ENCODE results near the gene FIZ1. TPM values are rescaled to one million over a fixed set of nuclear protein-coding genes. Genes with fewer than 3 reads are reported as not detected.
"Not testable (repeated sequence)": the region's sequence is repeated elsewhere in the genome, so short reads cannot be mapped to it uniquely, and the experiment has no call there.

Gene FIZ1
- total RNA-seq, 2 experiments from 2014 or later = 16.0 to 18.4 TPM

GRCh38 chr19:55593096-55593772 is 6.1 kb downstream of the FIZ1 start:
- no peak for ATAC-seq (ENCODE audit: low read depth)
- no peaks in the 10 kb centered on the region for H3K9me3 Mint-ChIP-seq
- peaks cover 3% of the 10 kb centered on the region for H3K4me1 Mint-ChIP-seq
- H3K36me3 Mint-ChIP-seq = peaks cover 29% of the 10 kb centered on the region
- no peak overlapping the region for H3K4me3 Mint-ChIP-seq
- no peak overlapping the region for H3K27ac Mint-ChIP-seq
- POLR2A ChIA-PET = interaction anchor here (1.4 kb wide), 1 partner anchor 31 kb away, joined by 3 read pairs; the partner anchor contains the start of gene ZNF784
- no peak for DNase-seq
- H3K27me3 Mint-ChIP-seq = no peaks in the 10 kb centered on the region

DNA sequence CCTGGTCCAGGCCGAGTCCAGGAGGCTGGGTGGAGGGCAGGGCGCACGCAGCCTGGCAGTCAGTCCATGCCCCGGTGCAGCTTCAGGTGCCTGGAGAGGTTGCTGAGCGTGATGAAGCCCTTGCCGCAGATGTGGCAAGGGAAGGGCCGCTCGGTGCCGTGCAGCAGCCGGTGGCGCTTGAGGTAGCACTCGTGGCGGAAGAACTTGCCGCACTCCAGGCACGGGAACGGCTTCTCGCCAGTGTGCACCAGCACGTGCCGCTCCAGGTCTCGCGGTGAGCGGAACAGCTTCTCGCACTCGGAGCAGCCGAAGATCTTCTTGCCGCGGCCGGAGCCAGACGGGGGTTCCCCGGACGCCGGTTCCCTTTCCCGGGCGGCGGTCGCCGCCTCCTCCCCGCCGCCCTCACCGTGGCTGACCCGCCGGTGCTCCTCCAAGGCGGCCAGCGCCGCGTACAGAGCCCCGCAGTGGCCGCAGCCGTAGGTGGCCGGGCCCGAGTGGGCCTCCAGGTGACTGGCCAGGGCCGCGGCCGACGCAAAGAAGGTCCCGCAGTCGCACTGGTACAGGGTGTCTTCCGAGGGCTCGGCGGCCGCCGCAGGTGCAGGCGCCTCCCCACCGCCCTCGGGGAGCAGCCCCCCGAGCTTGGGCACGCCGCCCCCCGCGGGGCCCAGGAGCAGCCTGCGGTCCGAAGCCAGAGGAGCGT is 6.8 kb downstream of the FIZ1 start:
- Mint-ChIP-seq H3K4me3 (no peak overlapping the region), H3K27me3 (no peaks in the 10 kb centered on the region), H3K4me1 (no peaks in the 10 kb centered on the region), H3K36me3 (peaks cover 25% of the 10 kb centered on the region), H3K9me3 (no peaks in the 10 kb centered on the region), H3K27ac (no peak overlapping the region)
- POLR2A ChIA-PET = interaction anchor here (1.4 kb wide), 1 partner anchor 32 kb away, joined by 3 read pairs; the partner anchor contains the start of gene ZNF784
- no peak for DNase-seq
- no peak for ATAC-seq (ENCODE audit: low read depth)

DNA sequence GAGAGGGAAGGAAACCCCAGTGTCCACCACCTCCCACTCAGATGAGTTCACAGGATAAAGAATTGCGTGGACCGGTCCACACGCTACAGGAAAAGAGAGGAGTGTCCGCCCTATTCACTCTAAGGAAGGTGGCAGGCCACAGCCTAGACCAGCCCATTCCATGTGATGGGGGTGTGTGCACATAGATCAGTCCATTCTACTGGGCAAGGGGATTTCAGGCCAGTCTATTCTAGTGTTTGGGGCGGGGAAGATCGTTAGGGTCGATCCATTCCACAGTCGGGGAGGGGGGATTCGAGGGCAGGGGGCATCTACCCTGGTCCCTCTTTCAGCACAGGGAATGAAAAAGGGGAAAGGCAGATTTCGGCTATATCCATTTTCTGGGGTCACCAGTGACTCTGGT is 7.8 kb downstream of the FIZ1 start:
- H3K9me3 Mint-ChIP-seq = no peaks in the 10 kb centered on the region
- peaks cover 8% of the 10 kb centered on the region for H3K27me3 Mint-ChIP-seq
- H3K4me1 Mint-ChIP-seq = peaks cover 5% of the 10 kb centered on the region
- DNase-seq = no peak
- no peak for ATAC-seq (ENCODE audit: low read depth)
- POLR2A ChIA-PET = no interaction called here
- H3K36me3 Mint-ChIP-seq = peaks cover 21% of the 10 kb centered on the region
- no peak overlapping the region for H3K4me3 Mint-ChIP-seq
- H3K27ac Mint-ChIP-seq = no peak overlapping the region

GRCh38 chr19:55590617-55591016 is 8.7 kb downstream of the FIZ1 start:
- Mint-ChIP-seq H3K4me1 (peaks cover 5% of the 10 kb centered on the region), H3K27ac (no peak overlapping the region), H3K27me3 (peaks cover 14% of the 10 kb centered on the region), H3K36me3 (peaks cover 13% of the 10 kb centered on the region), H3K4me3 (no peak overlapping the region), H3K9me3 (no peaks in the 10 kb centered on the region)
- no peak for ATAC-seq (ENCODE audit: low read depth)
- POLR2A ChIA-PET = no interaction called here
- no peak for DNase-seq

DNA sequence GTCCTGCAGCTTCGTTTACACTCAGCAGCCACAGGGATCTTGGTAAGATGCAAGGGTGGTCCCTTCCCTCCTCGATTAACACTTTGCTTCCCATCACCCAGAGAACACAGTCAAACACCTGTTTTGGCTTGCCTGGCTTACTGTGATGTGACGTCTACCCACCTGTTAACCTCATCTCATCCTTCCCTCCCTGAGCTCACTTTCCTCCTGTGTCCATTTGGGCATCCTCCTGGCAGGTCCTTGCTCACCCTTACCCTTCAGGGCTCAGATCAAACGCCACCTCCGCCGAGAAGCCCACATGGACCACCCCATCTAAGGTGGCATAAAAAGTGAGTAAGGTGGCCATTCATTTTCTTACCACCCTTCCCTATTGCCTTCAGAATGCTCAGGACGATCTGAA is 9.2 kb downstream of the FIZ1 start:
- peaks cover 8% of the 10 kb centered on the region for H3K36me3 Mint-ChIP-seq
- POLR2A ChIA-PET = no interaction called here
- no peak for DNase-seq
- no peak for ATAC-seq (ENCODE audit: low read depth)
- no peak overlapping the region for H3K4me3 Mint-ChIP-seq
- no peak overlapping the region for H3K27ac Mint-ChIP-seq
- H3K9me3 Mint-ChIP-seq = no peaks in the 10 kb centered on the region
- peaks cover 19% of the 10 kb centered on the region for H3K27me3 Mint-ChIP-seq
- peaks cover 9% of the 10 kb centered on the region for H3K4me1 Mint-ChIP-seq

- Mint-ChIP-seq H3K9me3 (no peaks in the 10 kb centered on the region), H3K4me1 (peaks cover 9% of the 10 kb centered on the region), H3K4me3 (no peak overlapping the region), H3K27me3 (peaks cover 24% of the 10 kb centered on the region), H3K27ac (no peak overlapping the region), H3K36me3 (peaks cover 3% of the 10 kb centered on the region)
- ATAC-seq (ENCODE audit: low read depth) (no peak), DNase-seq (no peak)
- POLR2A ChIA-PET = no interaction called here
Observed at GRCh38 chr19:55588738-55589137, 10.6 kb downstream of the FIZ1 start.

- Mint-ChIP-seq H3K27ac (no peak overlapping the region), H3K9me3 (no peaks in the 10 kb centered on the region), H3K36me3 (no peaks in the 10 kb centered on the region), H3K4me1 (peaks cover 9% of the 10 kb centered on the region), H3K4me3 (peak overlapping the region; percentile 76), H3K27me3 (peaks cover 24% of the 10 kb centered on the region)
- ATAC-seq (ENCODE audit: low read depth) = peak; percentile 98
- POLR2A ChIA-PET = interaction anchor here (1.5 to 3.1 kb wide), 2 partner anchors 12 to 48 kb away, joined by 3 to 18 read pairs; partner anchors contain the start of gene FIZ1
- peak; percentile 90 for DNase-seq
Observed at GRCh38 chr19:55586976-55587668, 12.2 kb downstream of the FIZ1 start.

- H3K27ac Mint-ChIP-seq = no peak overlapping the region
- no peak for ATAC-seq (ENCODE audit: low read depth)
- no peak for DNase-seq
- H3K27me3 Mint-ChIP-seq = peaks cover 24% of the 10 kb centered on the region
- no peaks in the 10 kb centered on the region for H3K9me3 Mint-ChIP-seq
- POLR2A ChIA-PET = interaction anchor here (0.6 to 3.1 kb wide), 2 partner anchors 13 to 82 kb away, joined by 4 to 18 read pairs; partner anchors contain the start of gene FIZ1
- H3K36me3 Mint-ChIP-seq = no peaks in the 10 kb centered on the region
- peaks cover 17% of the 10 kb centered on the region for H3K4me1 Mint-ChIP-seq
- peak overlapping the region; percentile 38 for H3K4me3 Mint-ChIP-seq
Observed at GRCh38 chr19:55585658-55586339, 13.5 kb downstream of the FIZ1 start.

GRCh38 chr19:55584871-55585270 is 14.4 kb downstream of the FIZ1 start:
- H3K27ac Mint-ChIP-seq = no peak overlapping the region
- H3K4me3 Mint-ChIP-seq = no peak overlapping the region
- no peak for DNase-seq
- H3K27me3 Mint-ChIP-seq = peaks cover 24% of the 10 kb centered on the region
- POLR2A ChIA-PET = interaction anchor here (0.6 kb wide), 1 partner anchor 40 kb away, joined by 6 read pairs; the partner anchor contains the start of gene ZNF784
- H3K4me1 Mint-ChIP-seq = peaks cover 21% of the 10 kb centered on the region
- no peak for ATAC-seq (ENCODE audit: low read depth)
- H3K36me3 Mint-ChIP-seq = no peaks in the 10 kb centered on the region
- H3K9me3 Mint-ChIP-seq = no peaks in the 10 kb centered on the region

GRCh38 chr19:55583897-55584296 is 15.4 kb downstream of the FIZ1 start:
- not testable (repeated sequence) for H3K4me3 Mint-ChIP-seq; DNase-seq; ATAC-seq (ENCODE audit: low read depth); H3K27ac Mint-ChIP-seq; H3K36me3 Mint-ChIP-seq; H3K9me3 Mint-ChIP-seq
- POLR2A ChIA-PET = interaction anchor here (0.6 to 1.2 kb wide), 2 partner anchors 16 to 41 kb away, joined by 4 to 6 read pairs; partner anchors contain the start of genes ZNF524 and ZNF784
- Mint-ChIP-seq H3K27me3 (peaks cover 24% of the 10 kb centered on the region), H3K4me1 (peaks cover 25% of the 10 kb centered on the region)

DNA sequence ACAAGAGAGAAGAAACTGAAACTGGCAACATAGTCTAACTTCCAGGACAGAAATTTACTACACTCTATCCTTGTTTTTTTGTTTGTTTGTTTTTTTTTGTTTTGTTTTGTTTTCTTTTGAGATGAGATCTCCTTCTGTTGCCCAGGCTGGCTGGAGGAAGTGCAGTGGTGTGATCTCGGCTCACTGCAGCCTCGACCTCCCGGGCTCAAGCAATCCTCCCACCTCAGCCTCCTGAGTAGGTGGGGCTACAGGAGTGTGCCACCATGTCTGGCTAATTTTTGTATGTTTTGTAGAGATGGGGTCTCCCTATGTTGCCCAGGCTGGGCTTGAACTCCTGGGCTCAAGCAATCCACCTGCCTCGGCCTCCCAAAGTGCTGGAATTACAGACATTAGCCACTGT is 17.0 kb downstream of the FIZ1 start:
- ATAC-seq (ENCODE audit: low read depth); H3K4me3 Mint-ChIP-seq; H3K9me3 Mint-ChIP-seq; H3K27ac Mint-ChIP-seq; POLR2A ChIA-PET; DNase-seq; H3K36me3 Mint-ChIP-seq: not testable (repeated sequence)
- Mint-ChIP-seq H3K4me1 (peaks cover 23% of the 10 kb centered on the region), H3K27me3 (peaks cover 24% of the 10 kb centered on the region)

DNA sequence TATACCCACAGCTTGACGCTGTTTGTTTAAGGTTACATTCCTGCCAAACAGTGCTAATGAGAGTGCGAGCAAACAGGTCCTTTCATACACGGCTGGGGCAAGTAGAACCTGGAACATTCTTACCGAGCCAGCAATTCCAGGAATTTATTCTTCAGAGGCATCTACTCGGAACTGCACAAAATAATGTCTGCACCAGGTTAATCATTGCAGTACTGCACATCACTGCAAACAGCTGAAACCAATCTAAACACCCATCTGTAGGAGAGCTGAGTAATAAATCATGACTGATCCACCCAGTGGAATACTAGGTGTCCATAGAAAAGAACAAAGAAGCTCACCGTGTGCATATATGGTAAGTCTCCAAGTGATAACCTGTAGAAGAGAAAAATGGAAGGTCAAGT is 17.5 kb downstream of the FIZ1 start:
- no peak overlapping the region for H3K4me3 Mint-ChIP-seq
- peaks cover 20% of the 10 kb centered on the region for H3K4me1 Mint-ChIP-seq
- peaks cover 19% of the 10 kb centered on the region for H3K27me3 Mint-ChIP-seq
- no peaks in the 10 kb centered on the region for H3K9me3 Mint-ChIP-seq
- DNase-seq (no peak), ATAC-seq (ENCODE audit: low read depth) (no peak)
- H3K36me3 Mint-ChIP-seq = peaks cover 10% of the 10 kb centered on the region
- POLR2A ChIA-PET = no interaction called here
- no peak overlapping the region for H3K27ac Mint-ChIP-seq

All from activated naive CD8-positive, alpha-beta T cell treated with anti-CD3 and anti-CD28 coated beads, Interleukin-2, amount 10 ng/mL, durations not matched to agents 7 days and 5 days (primary cell).